IgD-negative memory B cell (primary cell): Measurements from ENCODE around the gene KIR2DL4. TPM values are rescaled to one million over a fixed set of nuclear protein-coding genes. Genes with fewer than 3 reads are reported as not detected.
"Not testable (repeated sequence)": the region's sequence is repeated elsewhere in the genome, so short reads cannot be mapped to it uniquely, and the experiment has no call there.

Source experiments
- H3K27ac Mint-ChIP-seq, 3 donors: one replicate each; pipeline ENCODE4 v1.8.0; 2020 to 2022; ENCODE audit warnings: mild to moderate bottlenecking in 3 of 3, mixed read lengths in 3 of 3, moderate library complexity in 1 of 3
- H3K27me3 Mint-ChIP-seq: one replicate; pipeline ENCODE4 v1.8.0; 2021; ENCODE audit warnings: mixed read lengths
- H3K36me3 Mint-ChIP-seq: one replicate; pipeline ENCODE4 v1.8.0; 2020; ENCODE audit warnings: mild to moderate bottlenecking, mixed read lengths
- H3K4me1 Mint-ChIP-seq, 3 donors: one replicate each; pipeline ENCODE4 v1.8.0; 2020 to 2022; ENCODE audit warnings: mixed read lengths in 3 of 3, mild to moderate bottlenecking in 1 of 3
- H3K4me3 Mint-ChIP-seq, 4 donors: one replicate each; pipeline ENCODE4 v1.8.0; 2020 to 2022; ENCODE audit warnings: mild to moderate bottlenecking in 4 of 4, mixed read lengths in 4 of 4, moderate library complexity in 3 of 4
- H3K9me3 Mint-ChIP-seq, 3 donors: one replicate each; pipeline ENCODE4 v1.8.0; 2020 to 2021; ENCODE audit warnings: mixed read lengths in 3 of 3, mild to moderate bottlenecking in 1 of 3
- polyA plus RNA-seq: library from polyadenylated mRNA; unstranded; fragments of 300-500 nt; fragmentation: Illumina TruSeq; gene quantifications from one replicate; pipeline ENCODE4 v1.2.3, GENCODE V29; 2021

Gene KIR2DL4
- polyA plus RNA-seq, 1 donor from 2014 or later = not detected

GRCh38 chr19:54788154-54788553, 15.3 kb upstream of the KIR2DL4 start:
- Mint-ChIP-seq H3K4me1 (peaks cover 8 to 12% (median 8%) of the 10 kb centered on the region in 3 donors), H3K27me3 (peaks cover 22% of the 10 kb centered on the region), H3K27ac (peak overlapping the region in 1 of 3 donors; percentile 36)
- not testable (repeated sequence) for H3K9me3 Mint-ChIP-seq, H3K4me3 Mint-ChIP-seq, H3K36me3 Mint-ChIP-seq

- H3K9me3 Mint-ChIP-seq = no peaks in the 10 kb centered on the region
- peaks cover 11 to 21% (median 16%) of the 10 kb centered on the region in 3 donors for H3K4me1 Mint-ChIP-seq
- no peak overlapping the region for H3K27ac Mint-ChIP-seq
- peaks cover under 1% of the 10 kb centered on the region for H3K36me3 Mint-ChIP-seq
- peaks cover 14% of the 10 kb centered on the region for H3K27me3 Mint-ChIP-seq
- H3K4me3 Mint-ChIP-seq = no peak overlapping the region
These were observed 12.7 kb upstream of the KIR2DL4 start for GRCh38 chr19:54790711-54791110.

- peaks cover 2% of the 10 kb centered on the region for H3K36me3 Mint-ChIP-seq
- no peak overlapping the region for H3K27ac Mint-ChIP-seq
These were observed 11.9 kb upstream of the KIR2DL4 start for GRCh38 chr19:54791476-54791875.

GRCh38 chr19:54792814-54793213, 10.6 kb upstream of the KIR2DL4 start:
- H3K9me3 Mint-ChIP-seq = no peaks in the 10 kb centered on the region
- peaks cover 2% of the 10 kb centered on the region for H3K36me3 Mint-ChIP-seq
- peak overlapping the region; percentile 28 to 88 (median 70) for H3K4me3 Mint-ChIP-seq
- H3K27ac Mint-ChIP-seq = peak overlapping the region in 1 of 3 donors; percentile 67
- peaks cover 11 to 19% (median 19%) of the 10 kb centered on the region in 3 donors for H3K4me1 Mint-ChIP-seq
- H3K27me3 Mint-ChIP-seq = peaks cover 13% of the 10 kb centered on the region

More at GRCh38 chr19:54791476-54791875, 11.9 kb upstream of the KIR2DL4 start:
- peaks cover 10% of the 10 kb centered on the region for H3K27me3 Mint-ChIP-seq
- H3K4me1 Mint-ChIP-seq = peaks cover 11 to 21% (median 19%) of the 10 kb centered on the region in 3 donors
- H3K4me3 Mint-ChIP-seq = peak overlapping the region in 1 of 4 donors; percentile 59
- H3K9me3 Mint-ChIP-seq = no peaks in the 10 kb centered on the region

- peaks cover 2 to 10% (median 4%) of the 10 kb centered on the region in 3 donors for H3K9me3 Mint-ChIP-seq
- H3K4me3 Mint-ChIP-seq = no peak overlapping the region
- H3K27ac Mint-ChIP-seq = no peak overlapping the region
These were observed 7.7 kb upstream of the KIR2DL4 start for GRCh38 chr19:54795758-54796157.

GRCh38 chr19:54804101-54804500, 691 bp downstream of the KIR2DL4 start:
- Mint-ChIP-seq H3K4me1 (no peaks in the 10 kb centered on the region), H3K4me3 (no peak overlapping the region), H3K27me3 (peaks cover 10% of the 10 kb centered on the region)

More at GRCh38 chr19:54795758-54796157, 7.7 kb upstream of the KIR2DL4 start:
- peaks cover 2% of the 10 kb centered on the region for H3K36me3 Mint-ChIP-seq
- peaks cover 6% of the 10 kb centered on the region for H3K27me3 Mint-ChIP-seq
- H3K4me1 Mint-ChIP-seq = peaks cover 11 to 19% (median 19%) of the 10 kb centered on the region in 3 donors

GRCh38 chr19:54804571-54804970, 1.2 kb downstream of the KIR2DL4 start:
- Mint-ChIP-seq H3K4me3 (no peak overlapping the region), H3K9me3 (peaks cover under 1 to 4% (median 1%) of the 10 kb centered on the region in 3 donors), H3K4me1 (no peaks in the 10 kb centered on the region), H3K27ac (no peak overlapping the region), H3K27me3 (peaks cover 10% of the 10 kb centered on the region), H3K36me3 (peaks cover 1% of the 10 kb centered on the region)

More at GRCh38 chr19:54804101-54804500, 691 bp downstream of the KIR2DL4 start:
- Mint-ChIP-seq H3K9me3 (peaks cover 3 to 6% (median 4%) of the 10 kb centered on the region in 3 donors), H3K36me3 (no peaks in the 10 kb centered on the region), H3K27ac (no peak overlapping the region)

GRCh38 chr19:54805665-54806515, 2.5 kb downstream of the KIR2DL4 start:
- Mint-ChIP-seq H3K9me3 (peaks cover 3 to 6% (median 4%) of the 10 kb centered on the region in 3 donors), H3K27me3 (peaks cover 12% of the 10 kb centered on the region), H3K4me3 (no peak overlapping the region), H3K36me3 (peaks cover 1% of the 10 kb centered on the region), H3K4me1 (no peaks in the 10 kb centered on the region), H3K27ac (no peak overlapping the region)

- H3K9me3 Mint-ChIP-seq = peaks cover 3 to 6% (median 6%) of the 10 kb centered on the region in 3 donors
- peaks cover 10% of the 10 kb centered on the region for H3K27me3 Mint-ChIP-seq
- H3K36me3 Mint-ChIP-seq = peaks cover 1% of the 10 kb centered on the region
- H3K4me3 Mint-ChIP-seq = no peak overlapping the region
- H3K4me1 Mint-ChIP-seq = no peaks in the 10 kb centered on the region
- no peak overlapping the region for H3K27ac Mint-ChIP-seq
These were observed 3.1 kb downstream of the KIR2DL4 start for GRCh38 chr19:54806516-54806838.

GRCh38 chr19:54814571-54814970, 11.2 kb downstream of the KIR2DL4 start:
- peaks cover 18% of the 10 kb centered on the region for H3K27me3 Mint-ChIP-seq

GRCh38 chr19:54816251-54816650, 12.8 kb downstream of the KIR2DL4 start, which contains the start of gene KIR3DL1:
Gene KIR3DL1, plus strand, starts transcription at chr19:54816468.
- H3K27ac Mint-ChIP-seq, H3K4me3 Mint-ChIP-seq, H3K4me1 Mint-ChIP-seq: not testable (repeated sequence)
- H3K36me3 Mint-ChIP-seq = peaks cover 11% of the 10 kb centered on the region
- peaks cover 3 to 11% (median 6%) of the 10 kb centered on the region in 3 donors for H3K9me3 Mint-ChIP-seq
- H3K27me3 Mint-ChIP-seq = peaks cover 14% of the 10 kb centered on the region

More at GRCh38 chr19:54814571-54814970, 11.2 kb downstream of the KIR2DL4 start:
- H3K4me1 Mint-ChIP-seq, H3K4me3 Mint-ChIP-seq: not testable (repeated sequence)
- peaks cover 11% of the 10 kb centered on the region for H3K36me3 Mint-ChIP-seq
- H3K27ac Mint-ChIP-seq = peak overlapping the region in 1 of 3 donors; percentile 33
- H3K9me3 Mint-ChIP-seq = peaks cover 6 to 15% (median 9%) of the 10 kb centered on the region in 3 donors

- Mint-ChIP-seq H3K9me3 (peaks cover 0 to 3% (median 0%) of the 10 kb centered on the region in 3 donors), H3K36me3 (peaks cover 7% of the 10 kb centered on the region), H3K4me3 (no peak overlapping the region), H3K27me3 (peaks cover 13% of the 10 kb centered on the region), H3K27ac (no peak overlapping the region), H3K4me1 (no peaks in the 10 kb centered on the region)
These were observed 14.5 kb downstream of the KIR2DL4 start for GRCh38 chr19:54817670-54818536.

GRCh38 chr19:54824416-54824815, 21.0 kb downstream of the KIR2DL4 start:
- not testable (repeated sequence) for H3K4me3 Mint-ChIP-seq, H3K27me3 Mint-ChIP-seq, H3K36me3 Mint-ChIP-seq, H3K27ac Mint-ChIP-seq, H3K4me1 Mint-ChIP-seq, H3K9me3 Mint-ChIP-seq

GRCh38 chr19:54825326-54825725, 21.9 kb downstream of the KIR2DL4 start:
- H3K36me3 Mint-ChIP-seq, H3K4me1 Mint-ChIP-seq, H3K9me3 Mint-ChIP-seq, H3K4me3 Mint-ChIP-seq, H3K27ac Mint-ChIP-seq, H3K27me3 Mint-ChIP-seq: not testable (repeated sequence)

GRCh38 chr19:54828064-54828463, 24.7 kb downstream of the KIR2DL4 start:
- H3K27ac Mint-ChIP-seq = peak overlapping the region in 1 of 3 donors; percentile 16
- H3K27me3 Mint-ChIP-seq, H3K4me3 Mint-ChIP-seq, H3K9me3 Mint-ChIP-seq, H3K4me1 Mint-ChIP-seq, H3K36me3 Mint-ChIP-seq: not testable (repeated sequence)
